GM23338 (cell line): ENCODE results near the gene GABRB3.

Experiments used
- CREB1 ChIP-seq: fragments of 250-450 bp; sonication (Bioruptor Pico); IDR thresholded peaks from 2 replicates; pipeline ENCODE4 v1.5.0; 2020; ENCODE audit warnings: low read depth, mild to moderate bottlenecking, moderate library complexity
- EZH2 ChIP-seq: fragments of 200-600 bp; sonication (generic); IDR thresholded peaks from one replicate; pipeline ENCODE4 v1.8.0; 2017; ENCODE audit warnings: antibody characterized with exemption, mild to moderate bottlenecking, low read depth; ENCODE audit not compliant: unreplicated experiment
- EZH2phosphoT487 ChIP-seq: fragments of 200-600 bp; sonication (generic); IDR thresholded peaks from one replicate; pipeline ENCODE4 v1.8.1; 2018; ENCODE audit warnings: antibody characterized with exemption; ENCODE audit not compliant: unreplicated experiment
- POLR2AphosphoS5 ChIP-seq: IDR thresholded peaks from 2 replicates; pipeline ENCODE4 v1.6.1; 2016; ENCODE audit warnings: antibody characterized with exemption, low read depth
- STAT1 ChIP-seq: IDR thresholded peaks from one replicate; pipeline ENCODE4 v1.6.1; 2016; ENCODE audit warnings: antibody characterized with exemption; ENCODE audit not compliant: unreplicated experiment
- TF ChIP-seq, protein P1 (sequence below), 2 experiments: fragments of 200-600 bp in 1 of 2; sonication (generic) in 1 of 2; conservative IDR thresholded peaks; 2 replicates each; pipeline versions ENCODE4 v1.5.1 to v1.6.1; 2016 to 2017; ENCODE audit warnings: antibody characterized with exemption in 2 of 2, low read depth in 2 of 2, mild to moderate bottlenecking in 2 of 2, moderate library complexity in 1 of 2
- TF ChIP-seq, protein P2 (sequence below): IDR thresholded peaks from one replicate; pipeline ENCODE4 v1.6.1; 2018; ENCODE audit warnings: antibody characterized with exemption; ENCODE audit not compliant: unreplicated experiment

DNA sequence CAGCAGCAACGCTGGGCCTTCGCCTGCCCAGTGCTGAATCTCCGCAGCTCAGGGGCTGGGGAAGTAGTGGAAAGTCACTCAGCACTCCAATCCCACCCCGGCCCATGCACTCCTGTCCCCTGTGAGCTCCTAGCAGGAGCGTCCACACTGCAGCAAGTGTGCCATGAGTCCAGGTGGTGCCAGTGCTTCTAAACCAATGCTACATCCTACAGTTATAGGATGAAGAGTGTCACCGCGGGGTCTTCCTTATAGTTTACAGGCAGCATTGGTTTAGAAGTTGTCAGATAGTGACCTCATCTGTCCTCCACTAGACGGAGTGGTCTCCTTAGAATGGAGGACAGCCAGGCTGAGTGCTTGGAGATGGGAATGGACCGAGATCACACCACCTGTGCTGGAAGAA is 221.4 kb downstream of the GABRB3 start:
- TF ChIP-seq, protein P1, sequence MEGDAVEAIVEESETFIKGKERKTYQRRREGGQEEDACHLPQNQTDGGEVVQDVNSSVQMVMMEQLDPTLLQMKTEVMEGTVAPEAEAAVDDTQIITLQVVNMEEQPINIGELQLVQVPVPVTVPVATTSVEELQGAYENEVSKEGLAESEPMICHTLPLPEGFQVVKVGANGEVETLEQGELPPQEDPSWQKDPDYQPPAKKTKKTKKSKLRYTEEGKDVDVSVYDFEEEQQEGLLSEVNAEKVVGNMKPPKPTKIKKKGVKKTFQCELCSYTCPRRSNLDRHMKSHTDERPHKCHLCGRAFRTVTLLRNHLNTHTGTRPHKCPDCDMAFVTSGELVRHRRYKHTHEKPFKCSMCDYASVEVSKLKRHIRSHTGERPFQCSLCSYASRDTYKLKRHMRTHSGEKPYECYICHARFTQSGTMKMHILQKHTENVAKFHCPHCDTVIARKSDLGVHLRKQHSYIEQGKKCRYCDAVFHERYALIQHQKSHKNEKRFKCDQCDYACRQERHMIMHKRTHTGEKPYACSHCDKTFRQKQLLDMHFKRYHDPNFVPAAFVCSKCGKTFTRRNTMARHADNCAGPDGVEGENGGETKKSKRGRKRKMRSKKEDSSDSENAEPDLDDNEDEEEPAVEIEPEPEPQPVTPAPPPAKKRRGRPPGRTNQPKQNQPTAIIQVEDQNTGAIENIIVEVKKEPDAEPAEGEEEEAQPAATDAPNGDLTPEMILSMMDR (conservative IDR thresholded peaks at IDR 0.05; ENCODE audit: low read depth in 2 of 2): no peak
- TF ChIP-seq POLR2AphosphoS5: no peak
- no peak for TF ChIP-seq CREB1
- TF ChIP-seq, protein P2, sequence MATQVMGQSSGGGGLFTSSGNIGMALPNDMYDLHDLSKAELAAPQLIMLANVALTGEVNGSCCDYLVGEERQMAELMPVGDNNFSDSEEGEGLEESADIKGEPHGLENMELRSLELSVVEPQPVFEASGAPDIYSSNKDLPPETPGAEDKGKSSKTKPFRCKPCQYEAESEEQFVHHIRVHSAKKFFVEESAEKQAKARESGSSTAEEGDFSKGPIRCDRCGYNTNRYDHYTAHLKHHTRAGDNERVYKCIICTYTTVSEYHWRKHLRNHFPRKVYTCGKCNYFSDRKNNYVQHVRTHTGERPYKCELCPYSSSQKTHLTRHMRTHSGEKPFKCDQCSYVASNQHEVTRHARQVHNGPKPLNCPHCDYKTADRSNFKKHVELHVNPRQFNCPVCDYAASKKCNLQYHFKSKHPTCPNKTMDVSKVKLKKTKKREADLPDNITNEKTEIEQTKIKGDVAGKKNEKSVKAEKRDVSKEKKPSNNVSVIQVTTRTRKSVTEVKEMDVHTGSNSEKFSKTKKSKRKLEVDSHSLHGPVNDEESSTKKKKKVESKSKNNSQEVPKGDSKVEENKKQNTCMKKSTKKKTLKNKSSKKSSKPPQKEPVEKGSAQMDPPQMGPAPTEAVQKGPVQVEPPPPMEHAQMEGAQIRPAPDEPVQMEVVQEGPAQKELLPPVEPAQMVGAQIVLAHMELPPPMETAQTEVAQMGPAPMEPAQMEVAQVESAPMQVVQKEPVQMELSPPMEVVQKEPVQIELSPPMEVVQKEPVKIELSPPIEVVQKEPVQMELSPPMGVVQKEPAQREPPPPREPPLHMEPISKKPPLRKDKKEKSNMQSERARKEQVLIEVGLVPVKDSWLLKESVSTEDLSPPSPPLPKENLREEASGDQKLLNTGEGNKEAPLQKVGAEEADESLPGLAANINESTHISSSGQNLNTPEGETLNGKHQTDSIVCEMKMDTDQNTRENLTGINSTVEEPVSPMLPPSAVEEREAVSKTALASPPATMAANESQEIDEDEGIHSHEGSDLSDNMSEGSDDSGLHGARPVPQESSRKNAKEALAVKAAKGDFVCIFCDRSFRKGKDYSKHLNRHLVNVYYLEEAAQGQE: no peak
- TF ChIP-seq EZH2phosphoT487: no peak
- no peak for TF ChIP-seq STAT1
- no peak for TF ChIP-seq EZH2
